ENCODE data around the gene FSTL4.

DNA sequence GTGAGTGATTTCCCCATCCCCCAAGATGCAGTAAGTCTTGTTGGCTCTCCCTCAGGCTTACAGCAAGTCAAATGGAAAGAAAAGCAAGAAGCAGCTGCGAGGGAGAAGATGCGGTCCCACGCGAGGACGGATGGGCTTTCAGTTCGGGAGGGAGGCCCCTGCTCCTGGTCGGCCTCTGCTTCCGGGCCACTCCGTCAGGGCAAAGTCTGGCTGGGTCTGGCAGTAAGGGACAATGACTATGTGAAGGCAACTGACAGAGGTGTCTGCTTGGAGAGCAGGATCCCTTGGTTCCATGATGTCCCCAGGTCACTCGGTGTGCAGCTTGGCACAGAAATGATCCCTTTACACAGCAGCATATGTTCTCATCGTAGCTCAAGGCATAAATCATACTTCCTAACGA is 413.8 kb downstream of the FSTL4 start:
- TF ChIP-seq CTCF (IDR thresholded peaks at IDR 0.05; ENCODE audit: borderline replicate concordance, extremely low read depth, low read length, poor library complexity, severe bottlenecking) (no peak), EZH2 (IDR thresholded peaks at IDR 0.05; ENCODE audit: borderline replicate concordance, low read depth, low read length, severe bottlenecking) (no peak)
